Left hindlimb (tissue), 1 donor: Measurements from ENCODE around the gene SPINT2.

ENCODE experiments used
- DNase-seq: peaks from one replicate; pipeline ENCODE4 v3.0.0-alpha.2; 2018

The SPINT2 gene

GRCh38 chr19:38270587-38271167 lies 6.3 kb downstream of the SPINT2 start:
- no peak for DNase-seq

- no peak for DNase-seq
Observed at GRCh38 chr19:38273499-38273898, 9.1 kb downstream of the SPINT2 start.

GRCh38 chr19:38274739-38275138 lies 10.4 kb downstream of the SPINT2 start:
- DNase-seq, result no peak

- DNase-seq, result no peak
Observed at GRCh38 chr19:38276942-38277517, 12.7 kb downstream of the SPINT2 start.

- DNase-seq, result no peak
Observed at GRCh38 chr19:38277549-38277948, 13.2 kb downstream of the SPINT2 start.

- no peak for DNase-seq
Observed at GRCh38 chr19:38277969-38278680, 13.8 kb downstream of the SPINT2 start.

GRCh38 chr19:38278751-38279150 lies 14.4 kb downstream of the SPINT2 start:
- no peak for DNase-seq

GRCh38 chr19:38280030-38280921 lies 15.9 kb downstream of the SPINT2 start:
- DNase-seq, result no peak

- no peak for DNase-seq
Observed at GRCh38 chr19:38281811-38282566, 17.6 kb downstream of the SPINT2 start.

GRCh38 chr19:38283271-38283670 lies 18.9 kb downstream of the SPINT2 start:
- no peak for DNase-seq

GRCh38 chr19:38284422-38284821 lies 20.0 kb downstream of the SPINT2 start:
- DNase-seq, result no peak

GRCh38 chr19:38285567-38285966 lies 21.2 kb downstream of the SPINT2 start:
- no peak for DNase-seq

- DNase-seq, result no peak
Observed at GRCh38 chr19:38287604-38288003, 23.2 kb downstream of the SPINT2 start.

GRCh38 chr19:38288123-38288855 lies 23.9 kb downstream of the SPINT2 start:
- no peak for DNase-seq

- no peak for DNase-seq
Observed at GRCh38 chr19:38289955-38290354, 25.6 kb downstream of the SPINT2 start.

- DNase-seq, result no peak
Observed at GRCh38 chr19:38290631-38291147, 26.3 kb downstream of the SPINT2 start.

- DNase-seq, result no peak
Observed at GRCh38 chr19:38291855-38292254, 27.5 kb downstream of the SPINT2 start.

- no peak for DNase-seq
Observed at GRCh38 chr19:38293281-38293680, 28.9 kb downstream of the SPINT2 start.

- peak; percentile 35 for DNase-seq
Observed at GRCh38 chr19:38294090-38294489, 29.7 kb downstream of the SPINT2 start.

GRCh38 chr19:38298821-38299680 lies 34.7 kb downstream of the SPINT2 start:
- DNase-seq, result no peak
